Measurements from ENCODE around the gene PARD3.

PARD3 gene

DNA sequence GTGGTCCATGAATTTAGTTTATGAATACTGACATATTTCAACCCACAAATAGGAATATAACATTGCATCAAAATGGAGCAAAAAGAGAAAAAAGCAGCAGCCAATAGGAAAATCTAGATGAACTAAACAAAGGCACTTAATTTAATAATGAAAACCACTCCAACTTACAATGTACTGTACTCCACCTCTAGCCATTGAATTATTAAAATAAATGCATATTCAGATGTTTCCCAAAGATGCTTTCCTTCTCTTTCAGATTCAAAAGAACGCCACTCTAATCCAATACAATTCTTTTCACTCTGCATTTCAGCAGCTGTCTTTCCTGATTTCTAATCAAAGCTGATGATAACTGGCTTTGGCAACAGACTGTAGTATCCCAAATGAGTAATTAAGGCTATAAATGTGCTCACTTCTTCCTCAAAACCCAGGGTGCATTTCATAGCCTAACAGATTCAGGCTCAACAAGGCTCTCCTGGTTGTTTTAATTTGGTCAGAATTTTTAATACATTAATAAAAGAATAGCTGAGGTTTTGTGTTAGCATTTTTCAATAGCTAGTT, 577.1 kb downstream of the PARD3 start:
- DNase-seq (ENCODE audit: low read depth in 1 of 2, low spot score in 1 of 2), result no peak

DNA sequence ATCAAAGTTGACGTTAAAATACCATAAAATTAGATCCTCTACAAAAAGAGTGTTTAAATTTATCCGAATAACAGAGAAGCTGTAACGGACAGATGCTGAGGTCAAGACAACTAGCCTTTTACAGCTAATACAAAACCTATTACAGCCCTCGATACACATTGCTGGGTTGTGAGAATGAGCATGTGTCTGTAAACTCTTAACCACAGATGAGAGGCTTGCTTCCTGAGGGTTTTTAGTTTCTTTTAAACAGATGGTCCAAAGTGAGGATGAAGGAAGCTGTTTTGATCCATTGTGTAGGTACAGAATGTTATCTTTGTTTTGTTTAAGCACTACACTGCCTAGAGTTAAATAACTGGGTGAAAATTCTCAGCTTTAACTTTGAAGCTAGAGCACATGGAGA, 578.2 kb downstream of the PARD3 start:
- no peak for DNase-seq (ENCODE audit: low read depth in 1 of 2, low spot score in 1 of 2)

DNA sequence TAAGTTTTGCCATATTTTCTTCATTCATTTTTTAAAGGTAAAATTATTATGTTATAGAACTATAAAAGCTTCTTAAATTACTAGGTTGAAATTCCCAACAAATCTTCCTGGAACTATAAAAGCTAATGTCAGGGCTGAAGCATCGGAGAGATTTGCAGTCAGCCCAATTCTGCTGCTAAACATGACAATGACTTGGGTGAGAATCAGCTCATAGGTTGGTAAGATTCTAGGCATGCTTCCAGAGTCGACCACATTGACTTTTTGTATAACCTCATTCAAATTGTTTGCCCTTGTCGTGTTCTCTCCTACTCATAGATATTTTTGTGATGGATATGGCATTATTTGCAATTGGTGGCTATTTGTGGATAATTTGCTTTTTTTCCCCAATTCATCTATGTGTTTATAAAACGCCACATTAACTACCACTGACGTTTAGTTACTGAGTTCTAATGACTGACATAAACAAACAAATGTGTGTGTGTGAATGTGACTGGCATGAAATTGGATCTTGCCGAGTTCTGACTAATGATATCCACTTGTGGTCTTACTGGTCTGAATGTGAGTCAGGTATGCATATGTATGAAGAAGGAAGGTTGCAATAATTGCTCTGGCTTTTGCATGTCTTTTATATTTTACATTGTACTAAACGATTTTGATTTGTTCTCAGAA, 579.8 kb downstream of the PARD3 start:
- DNase-seq (ENCODE audit: low read depth in 1 of 2, low spot score in 1 of 2), result no peak

DNA sequence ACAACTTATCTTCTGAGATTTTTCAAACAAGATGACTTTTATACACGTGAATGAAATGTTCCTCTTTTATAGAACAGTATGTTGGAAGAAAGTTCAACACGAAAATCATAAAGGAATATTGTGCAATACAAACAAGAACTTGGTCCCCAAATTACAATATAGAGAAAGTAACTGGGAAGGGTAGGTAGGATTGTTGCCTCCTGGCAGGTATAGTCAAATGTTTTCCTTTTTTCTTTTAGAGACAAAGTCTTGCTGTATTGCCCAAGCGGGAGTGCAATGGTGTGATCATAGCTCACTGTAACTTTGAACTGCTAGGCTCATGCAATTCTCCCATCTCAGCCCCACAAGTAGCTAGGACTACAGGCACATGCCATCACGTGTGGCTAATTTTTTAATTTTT, 582.6 kb downstream of the PARD3 start:
- DNase-seq (ENCODE audit: low read depth in 1 of 2, low spot score in 1 of 2), result no peak

DNA sequence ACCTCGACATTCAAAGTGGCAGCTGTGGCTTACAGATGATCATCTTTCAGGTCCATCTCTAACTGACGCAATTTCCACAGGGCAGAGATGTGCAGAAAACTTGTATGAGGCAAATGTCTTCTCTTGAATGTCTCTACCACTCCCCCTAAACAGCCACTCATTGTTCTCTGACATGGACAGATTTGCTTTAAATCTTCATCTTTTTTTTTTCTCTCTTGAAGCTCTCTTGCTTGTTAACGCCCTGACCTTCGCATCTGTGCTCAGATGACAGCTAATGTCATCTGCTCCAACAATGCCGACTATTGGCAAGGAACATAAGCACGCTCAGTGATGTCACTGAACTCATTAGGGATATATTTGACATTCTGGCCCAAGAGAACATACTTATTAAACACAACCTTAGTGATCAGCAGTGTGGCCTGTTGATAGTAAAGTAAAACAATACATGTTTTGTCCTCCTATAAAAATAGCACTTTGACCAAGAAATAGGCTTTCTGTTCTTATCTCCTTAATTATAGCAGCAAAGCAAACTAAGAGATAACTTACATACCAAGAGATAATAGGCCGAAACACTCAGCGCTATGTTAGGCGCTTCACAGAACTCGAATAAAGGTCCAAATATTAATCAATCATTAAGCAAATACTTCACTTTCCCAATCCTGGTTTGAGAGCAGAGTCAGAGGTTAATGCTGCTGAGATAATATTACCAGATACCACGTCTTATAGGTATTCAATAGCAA, 583.5 kb downstream of the PARD3 start:
- DNase-seq (ENCODE audit: low read depth in 1 of 2, low spot score in 1 of 2), result no peak

DNA sequence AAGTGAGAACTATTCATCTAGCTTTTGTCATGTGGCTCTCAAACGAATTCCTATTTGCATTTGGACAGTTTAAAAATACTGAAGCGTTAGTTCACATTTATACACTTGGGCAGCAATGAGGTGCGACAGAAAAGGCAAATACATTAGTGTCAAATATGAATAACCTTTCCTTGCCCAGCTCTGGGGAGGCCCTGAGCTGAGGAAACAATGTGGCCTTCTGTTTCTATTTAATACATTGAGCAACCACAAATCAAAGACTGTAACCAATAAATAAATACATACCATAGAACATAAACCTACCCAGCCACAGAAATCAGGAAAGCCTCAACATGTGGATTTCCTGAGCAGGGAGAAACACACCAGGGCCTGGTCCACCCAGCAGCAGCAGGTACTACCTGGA, 585.2 kb downstream of the PARD3 start:
- no peak for DNase-seq (ENCODE audit: low read depth in 1 of 2, low spot score in 1 of 2)

DNA sequence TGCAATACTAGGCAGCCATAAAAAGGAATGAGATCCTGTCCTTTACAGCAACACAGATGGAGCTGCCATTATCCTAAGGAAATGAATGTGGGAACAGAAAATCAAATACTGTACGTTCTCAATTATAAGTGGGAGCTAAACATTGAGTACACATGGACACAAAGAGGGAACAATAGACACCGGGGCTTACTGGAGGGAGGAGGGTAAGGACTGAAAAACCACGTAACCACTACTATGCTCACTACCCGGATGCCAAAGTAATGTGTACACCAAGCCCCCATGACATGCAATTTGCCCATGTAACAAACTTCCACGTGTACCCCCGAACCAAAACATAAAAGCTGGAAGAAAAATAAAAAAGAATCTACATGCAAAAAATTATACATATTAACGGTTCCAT, 587.0 kb downstream of the PARD3 start:
- DNase-seq (ENCODE audit: low read depth in 1 of 2, low spot score in 1 of 2), result no peak

DNA sequence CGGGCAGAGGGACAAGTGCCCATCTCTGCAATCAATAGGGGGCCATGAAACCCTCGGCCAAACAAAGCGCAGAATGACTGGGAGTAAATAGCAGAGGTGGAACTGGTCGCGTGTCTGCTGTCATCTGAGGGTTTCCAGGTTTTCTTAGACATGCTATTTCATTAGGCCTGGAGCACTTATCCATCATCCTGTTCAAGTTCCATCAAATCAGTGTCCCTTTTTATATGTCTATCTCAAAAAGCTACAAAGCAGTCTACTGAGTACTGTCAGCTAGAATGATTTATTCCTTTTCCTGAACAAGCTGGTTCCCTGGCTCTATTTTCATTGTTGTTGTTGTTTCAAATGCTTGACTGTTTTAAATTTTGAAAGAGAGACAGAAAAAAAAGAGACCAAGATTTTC, 590.5 kb downstream of the PARD3 start:
- DNase-seq (ENCODE audit: low read depth in 1 of 2, low spot score in 1 of 2), result no peak

DNA sequence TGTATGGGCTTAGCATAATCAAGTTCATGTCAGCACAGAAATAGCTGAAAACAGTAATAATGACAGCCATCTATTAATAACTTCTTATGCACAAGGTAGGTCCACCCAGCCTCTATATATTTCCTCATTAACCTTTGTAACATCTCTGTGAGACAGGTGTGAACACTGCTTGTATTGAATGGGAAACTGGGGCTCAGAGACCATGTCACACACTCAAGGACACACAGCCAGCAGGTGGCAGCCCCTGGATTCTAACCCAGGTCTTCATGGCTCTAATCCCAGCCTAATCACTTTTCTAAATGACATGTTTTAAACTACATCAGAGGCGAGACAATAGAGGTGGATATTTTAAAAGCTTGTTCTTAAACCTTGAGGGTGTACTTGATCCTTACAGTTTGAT, 591.4 kb downstream of the PARD3 start:
- no peak for DNase-seq (ENCODE audit: low read depth in 1 of 2, low spot score in 1 of 2)

DNA sequence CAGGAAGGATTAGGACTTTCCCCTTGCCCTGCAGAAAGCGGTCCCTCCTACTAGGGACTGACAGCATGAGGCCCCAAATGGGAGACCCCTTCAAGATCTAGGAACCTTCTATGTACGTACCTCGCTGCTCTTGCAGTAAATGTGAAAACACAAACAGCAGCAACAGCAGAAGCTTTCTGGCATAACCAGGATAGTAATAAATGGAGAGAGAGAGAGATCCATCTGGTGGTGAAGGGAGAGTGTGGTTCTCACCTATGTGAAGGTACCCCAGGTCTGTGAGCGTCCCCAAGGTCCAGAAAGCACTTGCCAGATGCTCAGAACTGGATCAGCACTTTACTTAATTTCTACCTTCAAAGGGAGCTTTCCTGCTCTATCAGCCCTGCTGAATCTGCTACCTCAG, 592.7 kb downstream of the PARD3 start:
- no peak for DNase-seq (ENCODE audit: low read depth in 1 of 2, low spot score in 1 of 2)

DNA sequence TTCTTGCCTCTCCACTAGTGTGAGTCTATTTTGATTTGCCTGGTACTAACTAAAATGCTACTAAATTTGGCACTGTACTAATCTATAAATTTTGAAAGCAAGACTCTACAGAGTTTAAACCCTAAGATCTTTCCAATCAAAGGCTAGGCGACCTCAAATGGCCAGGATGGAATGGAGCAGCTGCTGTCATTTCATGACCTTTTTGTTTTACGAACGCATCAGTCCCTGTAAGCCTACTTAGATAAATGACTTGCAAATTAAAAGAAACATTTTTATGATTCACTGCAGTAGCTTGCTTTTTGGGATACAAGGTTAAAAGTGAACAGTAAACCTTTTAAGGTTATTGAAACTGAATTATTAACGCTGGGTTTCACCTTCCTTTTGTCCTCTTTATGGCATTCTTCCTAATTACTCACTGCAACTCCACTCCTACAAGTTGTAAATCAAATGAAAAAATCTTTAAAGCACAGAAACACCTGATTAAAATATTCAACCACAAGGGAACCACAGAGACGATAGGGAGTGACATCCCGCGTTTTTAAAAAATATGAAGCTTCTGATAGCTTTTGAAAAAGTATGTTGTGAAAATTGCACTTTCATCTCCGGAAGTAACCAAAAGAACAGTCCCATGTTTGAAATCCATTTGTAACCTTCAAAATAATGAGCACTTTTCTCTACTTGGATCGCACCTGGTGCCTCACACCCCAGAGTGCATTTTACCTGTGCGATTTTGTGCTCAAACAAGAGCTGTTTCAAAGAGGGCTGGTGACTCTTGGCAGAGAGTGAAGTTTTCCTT, 595.1 kb downstream of the PARD3 start:
- DNase-seq (ENCODE audit: low read depth in 1 of 2, low spot score in 1 of 2), result no peak

DNA sequence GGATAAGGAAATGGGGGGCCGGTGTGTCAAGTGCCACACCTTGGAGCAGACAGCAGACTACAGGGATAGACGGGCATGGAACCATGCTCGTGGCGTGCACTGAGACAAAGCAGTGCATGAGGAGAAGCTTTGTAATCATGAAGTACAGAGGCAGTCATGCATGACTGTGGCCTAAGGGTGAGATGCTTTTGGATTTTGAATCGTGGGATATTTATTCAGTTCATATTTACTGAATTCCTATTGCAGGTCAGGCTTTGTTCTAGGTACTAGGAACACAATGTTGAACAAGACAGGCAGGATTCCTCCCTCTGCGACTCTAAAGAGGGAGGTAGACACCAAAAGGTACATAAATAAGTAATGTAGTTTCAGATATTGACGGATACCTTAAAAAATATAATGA, 597.6 kb downstream of the PARD3 start:
- no peak for DNase-seq (ENCODE audit: low read depth in 1 of 2, low spot score in 1 of 2)

DNA sequence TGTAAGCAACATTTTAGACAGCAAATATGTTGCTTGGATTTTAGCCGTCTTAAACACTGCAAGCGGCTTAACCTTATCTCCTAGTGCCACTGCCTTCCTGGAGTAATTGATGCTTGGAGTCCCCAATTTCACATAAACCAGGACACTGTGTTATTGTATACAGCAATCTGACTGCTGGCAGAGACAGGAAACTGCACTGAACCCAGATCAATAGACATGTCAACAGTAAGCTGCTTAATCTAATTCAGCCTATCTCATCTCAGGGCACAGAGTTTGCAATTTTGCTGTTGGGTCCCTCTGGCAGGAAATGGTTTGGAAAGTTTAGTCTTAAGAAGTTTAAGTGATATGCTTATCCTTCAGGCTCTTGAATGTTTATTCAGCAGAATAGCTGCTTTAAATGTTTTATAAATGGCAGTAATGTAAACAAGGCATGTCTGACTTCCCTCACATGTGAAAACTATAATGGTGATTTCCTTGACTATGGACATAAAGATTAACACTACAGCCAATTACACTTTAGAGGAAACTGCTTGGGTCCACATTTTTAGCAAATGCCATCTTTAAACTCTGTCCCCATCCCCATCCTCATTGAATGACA, 598.6 kb downstream of the PARD3 start:
- DNase-seq (ENCODE audit: low read depth in 1 of 2, low spot score in 1 of 2), result no peak

DNA sequence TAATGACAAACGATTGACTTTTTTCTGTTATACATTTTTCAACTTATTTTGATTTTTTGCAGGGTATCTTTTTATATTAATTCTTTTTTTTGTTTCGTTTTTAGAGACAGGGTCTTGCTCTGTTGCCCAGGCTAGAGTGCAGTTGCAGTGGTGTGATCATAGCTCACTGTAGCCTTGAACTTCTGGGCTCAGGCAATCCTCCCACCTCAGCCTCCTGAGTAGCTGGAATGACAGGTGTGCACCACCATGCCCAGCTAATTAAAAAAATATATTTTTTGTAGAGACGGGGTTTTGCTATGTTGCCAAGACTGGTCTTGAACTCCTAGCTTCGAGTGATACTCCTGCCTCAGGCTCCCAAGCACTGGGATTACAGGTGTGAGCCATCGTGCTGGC, 601.3 kb downstream of the PARD3 start:
- no peak for DNase-seq (ENCODE audit: low read depth in 1 of 2, low spot score in 1 of 2)

DNA sequence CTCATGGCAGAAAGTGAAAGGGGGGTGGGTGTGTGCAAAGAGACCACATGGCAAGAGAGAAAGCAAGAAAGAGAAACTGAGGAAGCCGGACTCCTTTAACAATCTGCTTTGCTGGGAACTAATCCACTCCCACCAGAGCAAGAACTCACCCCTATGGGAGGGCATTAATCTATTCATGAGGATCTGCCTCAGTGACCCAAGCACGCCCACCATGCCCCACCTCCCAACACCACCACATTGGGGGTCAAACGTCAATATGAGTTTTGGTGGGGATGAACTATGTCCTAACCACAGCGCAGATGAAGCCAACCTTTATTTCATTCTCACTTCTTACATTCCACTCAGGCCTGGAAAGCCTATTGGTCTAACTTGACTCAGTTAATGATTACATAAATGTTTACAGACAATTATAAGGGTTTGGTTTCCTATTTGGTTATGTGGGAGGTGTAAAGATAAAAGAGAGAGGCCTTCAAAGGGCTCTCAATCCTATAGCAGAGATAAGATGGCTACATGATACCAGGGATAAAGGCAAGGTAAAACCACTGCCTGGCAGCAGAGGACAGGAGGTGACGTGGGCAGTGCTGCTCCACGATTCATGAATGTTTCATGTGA, 601.8 kb downstream of the PARD3 start:
- no peak for DNase-seq (ENCODE audit: low read depth in 1 of 2, low spot score in 1 of 2)

DNA sequence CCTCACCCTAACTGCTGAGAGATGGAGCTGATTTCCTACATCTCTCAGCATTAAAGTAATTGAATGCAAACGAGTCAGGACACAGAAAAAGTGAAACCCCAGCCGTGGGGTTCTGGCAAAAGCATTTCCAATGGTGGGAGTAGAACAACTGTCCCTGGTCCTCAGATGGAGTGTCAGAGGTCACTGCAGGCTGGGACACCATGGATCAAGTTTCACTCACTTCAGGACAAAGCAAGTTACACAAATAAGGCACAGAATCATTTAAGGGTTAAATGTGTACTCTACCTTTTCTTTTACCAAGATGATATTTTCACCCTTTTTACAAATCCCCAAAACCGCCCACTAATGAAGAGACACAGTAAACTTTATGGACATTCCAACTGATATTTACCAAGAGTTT, 607.8 kb downstream of the PARD3 start:
- DNase-seq (ENCODE audit: low read depth in 1 of 2, low spot score in 1 of 2), result no peak

DNA sequence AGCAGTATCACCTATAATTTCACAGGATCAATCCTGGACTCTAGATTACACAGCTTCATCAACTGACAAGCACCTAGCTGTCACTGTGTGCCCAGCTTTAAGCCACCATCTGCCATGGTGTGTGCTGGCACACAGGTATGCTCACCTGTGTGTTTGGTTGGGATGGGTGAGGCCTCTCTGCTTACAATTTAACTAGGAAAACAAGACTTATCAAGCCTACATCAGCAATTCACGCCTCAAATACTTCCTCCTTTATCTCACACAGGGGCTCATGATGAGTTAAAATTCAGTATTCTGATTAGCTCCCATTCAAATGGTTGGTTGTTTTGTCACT, 608.2 kb downstream of the PARD3 start:
- DNase-seq (ENCODE audit: low read depth in 1 of 2, low spot score in 1 of 2), result no peak

DNA sequence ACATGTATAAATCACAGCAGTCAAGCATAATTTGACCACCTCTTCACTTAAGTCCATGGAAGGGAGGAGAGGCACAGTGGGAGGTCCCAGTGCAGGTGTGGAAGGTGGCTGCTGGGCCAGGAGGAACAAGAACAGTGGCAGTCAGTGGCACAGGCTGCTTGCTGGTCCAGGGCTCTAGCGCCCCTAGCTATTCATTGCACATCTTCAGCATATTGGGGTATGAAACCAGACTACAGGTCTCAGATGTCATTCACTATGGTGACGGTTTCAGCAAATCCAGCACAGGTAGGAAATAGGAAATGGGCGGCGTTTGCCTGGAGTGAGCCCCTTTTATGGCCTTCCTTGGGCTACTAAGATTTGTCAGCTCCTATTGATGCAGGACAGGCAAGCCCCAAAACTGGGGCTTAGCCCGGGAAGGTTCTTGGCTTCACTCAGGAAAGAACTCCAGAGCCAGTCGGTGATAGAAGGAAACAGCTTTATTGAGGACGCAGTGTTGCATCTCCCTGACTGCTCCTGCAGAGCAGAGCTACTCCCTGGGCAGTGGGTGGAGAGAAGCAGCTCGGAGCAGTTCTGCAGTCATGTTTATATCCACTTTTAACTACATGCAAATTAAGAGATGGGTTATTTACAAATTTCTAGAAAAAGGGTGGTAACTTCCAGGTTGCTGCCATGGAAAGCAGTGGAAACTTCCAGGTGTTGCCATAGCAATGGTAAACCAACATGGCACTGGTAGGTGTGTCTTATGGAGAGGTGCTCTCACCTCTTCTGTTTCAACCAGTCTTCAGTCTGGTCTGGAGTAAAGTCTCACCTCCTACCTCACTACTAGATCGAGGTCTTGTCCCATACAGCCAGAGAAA, 608.8 kb downstream of the PARD3 start:
- no peak for DNase-seq (ENCODE audit: low read depth in 1 of 2, low spot score in 1 of 2)

DNA sequence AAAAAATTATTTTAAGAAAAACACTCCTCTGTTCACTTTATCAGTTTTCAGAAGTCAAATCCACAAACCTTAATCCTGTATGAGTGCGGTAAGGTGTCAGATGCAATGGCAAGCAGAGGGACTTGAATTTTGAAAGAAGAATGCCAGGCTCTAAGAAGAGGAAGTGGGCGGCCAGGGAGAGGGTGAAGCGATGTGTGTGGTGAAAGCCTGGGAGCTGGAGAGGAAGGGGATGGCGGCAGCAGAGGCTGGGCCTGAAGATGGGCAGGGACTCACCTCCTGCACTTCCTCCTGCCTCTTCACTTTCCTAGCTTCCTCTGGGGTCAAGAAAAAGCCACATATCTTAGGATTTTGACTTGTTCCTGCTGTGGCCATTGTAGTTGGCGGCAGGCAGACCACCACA, 609.6 kb downstream of the PARD3 start:
- DNase-seq (ENCODE audit: low read depth in 1 of 2, low spot score in 1 of 2), result no peak

DNA sequence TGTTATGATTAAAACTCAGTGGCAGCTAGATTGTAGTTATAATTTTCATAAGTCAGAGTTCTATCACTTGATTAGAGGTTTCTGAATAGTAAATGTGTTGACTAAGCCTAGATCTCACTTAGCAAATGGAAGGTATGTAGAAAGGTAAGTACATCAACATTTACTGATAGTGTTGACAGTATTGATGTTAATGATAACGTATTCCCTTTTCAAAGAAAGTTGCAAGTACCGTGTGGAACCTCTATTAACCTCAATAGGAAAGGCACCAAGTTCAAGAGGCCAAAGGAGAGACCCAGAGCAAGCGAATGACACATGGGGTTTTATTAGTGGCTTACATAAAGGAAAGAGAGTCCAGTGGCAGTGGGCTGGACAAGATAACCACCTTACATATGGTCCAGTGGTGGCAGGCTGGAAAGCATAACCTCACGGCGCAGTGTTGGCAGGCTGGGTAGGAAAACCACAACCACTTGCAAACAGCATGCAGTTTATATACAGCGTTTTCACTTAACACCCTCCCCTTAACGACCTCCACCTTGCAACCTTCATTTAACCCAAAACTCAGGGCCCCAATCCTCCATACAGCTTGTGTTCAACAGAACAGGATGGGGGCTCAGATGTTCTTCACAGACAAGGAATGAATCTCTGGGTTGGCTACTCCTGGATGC, 611.0 kb downstream of the PARD3 start:
- DNase-seq (ENCODE audit: low read depth in 1 of 2, low spot score in 1 of 2), result no peak
